GM19351 (cell line): Measurements from ENCODE around the gene IGFBPL1.
"Not testable (repeated sequence)": the region's sequence is repeated elsewhere in the genome, so short reads cannot be mapped to it uniquely, and the experiment has no call there.

Experiments used
- ATAC-seq: cut with Tn5 transposase; IDR thresholded peaks from one replicate; pipeline ENCODE4 v1.9.1; 2021; ENCODE audit warnings: mild to moderate bottlenecking, moderate library complexity; ENCODE audit not compliant: unreplicated experiment

Gene IGFBPL1

DNA sequence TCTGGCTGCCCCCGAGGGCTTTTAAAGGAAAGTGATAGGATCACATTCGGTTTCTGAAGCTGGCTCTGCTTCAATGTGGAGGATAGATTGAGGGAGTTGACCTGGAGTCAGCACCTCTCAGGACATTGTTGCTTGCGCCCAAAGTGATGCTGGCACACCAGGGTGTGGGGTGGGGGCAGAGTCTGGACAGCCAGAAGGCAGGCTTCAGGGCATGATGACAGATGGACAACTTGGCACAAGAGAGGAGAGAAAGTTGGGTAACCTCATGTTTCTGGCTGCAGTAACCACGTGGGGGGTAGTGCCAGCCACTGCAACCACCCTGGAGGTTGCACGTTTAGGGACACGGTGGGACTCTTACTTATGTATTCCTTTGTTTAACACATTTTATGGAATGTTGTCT is 22.3 kb downstream of the IGFBPL1 start:
- ATAC-seq: no peak

DNA sequence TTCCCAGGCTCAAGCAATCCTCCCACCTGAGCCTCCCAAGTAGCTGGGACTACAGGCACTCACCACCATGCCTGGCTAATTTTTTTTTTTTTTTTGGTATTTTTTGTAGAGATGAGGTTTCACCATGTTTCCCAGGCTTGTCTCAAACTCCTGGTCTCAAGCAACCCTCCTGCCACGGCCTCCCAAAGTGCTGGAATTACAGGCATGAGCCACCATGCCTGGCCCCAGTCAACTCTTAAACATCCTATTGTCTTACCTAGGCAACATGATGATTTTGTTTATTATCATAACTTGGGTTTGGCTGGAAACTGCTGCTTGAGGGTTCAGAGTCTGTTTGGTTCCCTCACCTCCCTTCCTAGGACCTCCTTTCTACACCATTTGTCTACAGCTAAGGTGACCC is 25.1 kb downstream of the IGFBPL1 start:
- not testable (repeated sequence) for ATAC-seq

DNA sequence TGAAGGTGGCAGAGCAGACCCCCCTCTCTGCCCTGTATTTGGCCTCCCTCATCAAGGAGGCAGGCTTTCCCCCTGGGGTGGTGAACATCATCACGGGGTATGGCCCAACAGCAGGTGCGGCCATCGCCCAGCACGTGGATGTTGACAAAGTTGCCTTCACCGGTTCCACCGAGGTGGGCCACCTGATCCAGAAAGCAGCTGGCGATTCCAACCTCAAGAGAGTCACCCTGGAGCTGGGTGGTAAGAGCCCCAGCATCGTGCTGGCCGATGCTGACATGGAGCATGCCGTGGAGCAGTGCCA is 27.9 kb downstream of the IGFBPL1 start:
- ATAC-seq: no peak

- ATAC-seq: no peak
Observed at GRCh38 chr9:38395653-38396370, 28.4 kb downstream of the IGFBPL1 start.

DNA sequence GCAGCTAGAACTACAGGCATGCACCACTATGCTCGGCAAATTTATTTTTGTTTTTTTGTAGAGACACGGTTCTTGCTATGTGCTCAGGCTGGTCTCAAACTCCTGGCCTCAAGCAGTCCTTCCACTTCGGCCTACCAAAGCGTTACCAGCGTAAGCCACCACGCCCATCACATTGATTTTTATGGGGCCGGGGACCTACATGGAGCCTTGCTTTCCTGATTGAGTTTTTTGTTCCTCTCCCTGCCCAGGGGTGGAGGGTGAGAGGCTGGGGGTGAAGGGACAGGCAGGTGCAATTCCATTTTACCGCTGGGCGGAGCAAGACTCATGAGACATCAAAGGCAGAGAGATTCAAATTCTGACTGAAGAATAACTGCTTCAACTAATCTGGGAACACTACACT is 29.8 kb downstream of the IGFBPL1 start:
- ATAC-seq: no peak

GRCh38 chr9:38393128-38393796 is 31.0 kb downstream of the IGFBPL1 start:
- peak; percentile 12 for ATAC-seq

GRCh38 chr9:38392235-38393127 is 31.8 kb downstream of the IGFBPL1 start, which contains the start of gene ALDH1B1:
Gene ALDH1B1 (plus strand): TSS chr9:38392702. CDS start chr9:38395749, 3,047 bp downstream.
- ATAC-seq: peak; percentile 97

GRCh38 chr9:38391278-38392118 is 32.8 kb downstream of the IGFBPL1 start:
- no peak for ATAC-seq

DNA sequence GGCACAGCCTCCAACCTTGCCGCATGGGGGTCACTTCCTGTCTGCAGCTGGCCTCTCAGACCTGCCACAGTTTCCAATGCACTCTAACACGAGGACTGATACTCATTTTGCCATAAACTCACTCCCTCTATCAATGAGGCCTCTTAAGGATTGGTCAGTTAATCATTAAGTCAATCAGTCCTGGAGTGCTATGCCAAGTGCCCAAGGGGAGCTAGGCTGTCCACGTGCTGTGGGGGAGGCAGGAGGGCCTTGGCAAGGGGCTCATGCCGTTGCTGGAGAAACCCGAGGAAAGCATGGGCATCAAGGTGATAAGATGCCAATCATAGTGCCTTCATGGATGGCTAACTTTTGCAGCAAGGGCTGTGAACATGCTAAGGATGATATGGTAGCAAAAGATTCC is 33.4 kb downstream of the IGFBPL1 start:
- ATAC-seq: no peak

- no peak for ATAC-seq
Observed at GRCh38 chr9:38390442-38390841, 33.8 kb downstream of the IGFBPL1 start.

DNA sequence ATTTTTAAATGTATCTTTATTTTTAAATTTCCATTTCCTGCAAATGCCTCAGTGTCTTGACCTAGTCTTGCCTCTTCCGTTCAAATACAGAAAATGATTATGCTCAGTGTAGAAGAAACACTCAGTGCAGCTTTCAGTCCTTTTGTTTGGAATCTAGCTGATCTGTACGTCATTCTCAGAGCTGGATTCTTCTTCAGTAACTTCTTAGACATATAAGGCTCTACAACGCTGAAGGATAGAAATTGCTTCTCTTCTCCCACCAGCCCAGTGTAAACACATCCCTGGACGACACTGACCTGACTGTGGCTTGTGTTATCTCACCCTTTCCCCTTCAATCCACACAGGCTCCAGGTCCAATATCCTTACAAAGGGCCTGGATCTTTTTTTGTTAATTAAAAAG is 34.9 kb downstream of the IGFBPL1 start:
- no peak for ATAC-seq

DNA sequence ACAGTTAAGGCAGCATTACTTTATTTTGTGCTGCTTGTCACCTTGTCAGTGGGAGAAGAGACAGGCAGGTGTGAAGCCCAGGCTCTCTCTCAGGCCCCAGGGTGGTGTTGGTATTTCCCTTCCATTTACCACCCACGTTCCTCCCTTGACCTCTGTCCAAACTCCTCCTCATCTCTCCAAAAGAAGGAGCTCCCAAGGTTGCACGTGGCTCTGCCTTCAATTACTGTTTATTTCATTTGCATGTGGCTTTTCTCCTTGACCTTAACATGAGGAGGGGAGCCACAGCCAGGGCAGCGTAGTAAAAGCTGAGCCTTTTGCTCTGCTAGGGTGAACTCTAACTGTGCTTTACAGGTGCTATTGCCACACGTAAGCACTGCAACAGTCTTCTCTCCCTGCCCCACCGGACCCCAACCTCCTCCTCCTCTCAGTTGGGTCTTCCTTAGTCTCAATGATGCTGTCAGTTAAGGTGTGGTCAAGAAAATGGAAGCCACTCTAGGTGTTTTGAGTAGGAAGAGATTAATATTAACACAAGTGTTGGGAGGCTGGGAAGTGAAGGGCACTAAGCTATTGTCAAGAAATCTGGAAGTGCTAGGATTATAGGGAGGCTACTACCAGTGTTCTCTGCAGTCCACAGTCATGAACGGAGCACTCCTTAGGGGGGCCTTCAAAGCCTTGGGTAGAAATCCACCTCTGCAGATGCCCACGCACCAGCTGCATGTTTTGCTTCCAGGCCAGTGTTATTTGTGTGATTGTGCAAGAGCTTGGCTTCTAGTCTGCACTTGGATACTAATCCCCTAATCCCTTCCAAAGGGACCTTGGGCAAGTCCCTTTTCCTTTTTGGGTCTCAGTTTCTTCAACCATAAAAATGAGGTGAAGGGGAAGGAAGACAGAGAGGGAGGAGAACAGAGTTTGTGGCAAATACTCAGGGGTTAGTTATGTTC is 35.7 kb downstream of the IGFBPL1 start:
- no peak for ATAC-seq

- no peak for ATAC-seq
Observed at GRCh38 chr9:38387751-38388150, 36.5 kb downstream of the IGFBPL1 start.

DNA sequence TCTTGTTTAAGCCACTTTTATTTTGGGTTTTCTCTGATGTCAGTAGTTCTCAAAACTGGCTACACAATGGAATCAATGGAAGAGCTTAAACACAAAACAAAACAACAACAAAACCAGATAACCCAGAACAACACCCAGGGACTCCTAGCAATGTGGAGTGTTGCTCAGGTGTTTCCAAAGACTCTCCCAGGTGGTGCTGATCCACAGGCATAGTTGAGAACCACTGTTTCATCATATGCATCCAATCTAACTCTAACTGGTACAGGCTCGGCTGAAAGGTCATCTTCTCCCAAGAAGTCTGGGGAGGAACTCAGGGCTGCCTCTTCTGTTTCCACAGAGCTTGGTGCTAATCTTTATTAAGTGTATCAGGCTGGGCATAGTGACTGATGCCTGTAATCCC is 37.2 kb downstream of the IGFBPL1 start:
- no peak for ATAC-seq

DNA sequence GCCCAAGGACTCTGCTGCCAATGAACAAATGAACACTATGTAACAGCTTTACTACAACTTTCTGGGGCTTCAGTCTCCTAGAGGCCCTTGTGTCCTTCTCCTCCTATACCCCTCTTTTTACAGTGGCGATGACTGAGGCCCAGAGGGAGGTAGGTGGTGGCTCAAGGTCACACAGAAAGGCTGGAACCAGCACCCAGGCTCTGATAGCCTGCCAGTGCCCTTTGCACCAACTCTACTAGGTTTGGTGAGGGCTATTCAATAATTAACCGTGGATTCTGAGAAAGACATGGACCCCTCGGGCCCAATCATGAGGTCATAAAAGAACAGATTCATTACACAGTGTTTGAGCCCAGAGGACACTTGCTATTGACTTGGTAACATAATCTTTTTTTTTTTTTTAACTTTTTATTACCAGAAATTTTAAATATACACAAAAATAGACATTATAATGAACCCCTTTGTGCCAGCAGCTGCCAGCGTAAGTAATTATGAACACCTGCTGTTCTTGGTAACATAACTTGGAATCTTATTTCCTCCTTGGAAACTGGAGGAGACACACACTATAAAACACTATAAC is 37.8 kb downstream of the IGFBPL1 start:
- ATAC-seq: no peak

DNA sequence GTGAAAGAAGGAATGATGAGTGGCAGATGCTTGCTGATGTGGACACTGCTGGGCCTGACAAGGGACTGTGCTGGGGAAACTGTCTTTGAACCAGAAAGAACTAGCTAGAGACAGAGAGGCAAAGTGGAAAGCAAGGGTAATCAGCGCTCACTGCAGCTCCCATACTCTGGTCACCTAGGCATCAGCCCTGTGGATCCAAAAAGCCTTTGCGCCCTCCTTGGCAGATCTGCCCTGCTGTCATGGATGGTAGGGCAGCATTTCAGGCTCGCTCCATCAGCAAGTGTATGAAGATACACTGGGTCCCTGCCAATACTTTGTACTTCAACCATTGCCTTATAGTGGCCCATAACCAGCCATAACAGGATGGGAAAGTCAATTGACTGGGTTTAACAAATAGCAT is 38.4 kb downstream of the IGFBPL1 start:
- no peak for ATAC-seq

- ATAC-seq: no peak
Observed at GRCh38 chr9:38384990-38385848, 39.0 kb downstream of the IGFBPL1 start.

DNA sequence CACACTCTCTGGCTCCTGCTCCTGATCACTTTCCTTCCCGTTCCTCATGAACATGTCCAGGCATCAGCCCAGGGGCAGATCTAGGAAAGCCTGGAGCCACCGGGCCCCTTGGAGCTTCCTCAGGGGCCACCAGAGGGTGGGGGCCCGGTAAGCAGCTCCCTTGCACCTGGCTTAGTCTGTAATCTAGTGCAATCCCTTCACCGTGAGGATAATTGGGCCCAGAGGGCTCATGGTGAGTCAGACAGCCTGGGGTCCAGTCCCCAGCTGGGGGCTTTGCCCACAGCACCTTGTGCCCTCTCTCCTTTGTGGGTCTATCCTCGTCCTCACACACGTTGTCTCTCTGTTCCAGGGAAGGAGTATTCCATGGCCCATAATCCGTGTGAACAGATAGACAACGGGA is 42.1 kb downstream of the IGFBPL1 start:
- ATAC-seq: no peak
